Natural killer cell (primary cell): ENCODE results near the gene ITIH3. TPM values are rescaled to one million over a fixed set of nuclear protein-coding genes. Genes with fewer than 3 reads are reported as not detected.
A peak's percentile ranks its signal among the peaks of the same experiment; 100 is the strongest.

Source experiments
- ATAC-seq, 3 donors: fragments of 150-1000 bp in 2 of 3; fragments of 200-7000 bp in 1 of 3; cut with Tn5 transposase; 1 replicate in 1 of 3; 2 replicates in 2 of 3; pipeline ENCODE4 v1.10.0; 2021; ENCODE audit warnings: mild to moderate bottlenecking in 2 of 3, moderate library complexity in 2 of 3
- DNase-seq, 2 donors: peaks; one replicate each; pipeline versions ENCODE4 v3.0.0 to v3.0.0-alpha.2; 2013 to 2021; ENCODE audit warnings: mixed read lengths in 1 of 2
- H3K27ac ChIP-seq: one replicate; pipeline ENCODE4 v1.5.1; 2013; ENCODE audit warnings: mild to moderate bottlenecking, low read length
- H3K27me3 ChIP-seq: one replicate; pipeline ENCODE4 v1.6.1; 2013; ENCODE audit warnings: low read length; ENCODE audit not compliant: control insufficient read depth, insufficient read depth
- H3K36me3 ChIP-seq: one replicate; pipeline ENCODE4 v1.6.1; 2013; ENCODE audit warnings: low read length; ENCODE audit not compliant: control insufficient read depth, insufficient read depth
- H3K4me1 ChIP-seq: one replicate; pipeline ENCODE4 v1.6.1; 2013; ENCODE audit warnings: low read length; ENCODE audit not compliant: control insufficient read depth, insufficient read depth
- H3K4me3 ChIP-seq: one replicate; pipeline ENCODE4 v1.5.1; 2013; ENCODE audit warnings: low read length
- H3K9me3 ChIP-seq: one replicate; pipeline ENCODE4 v1.6.1; 2013; ENCODE audit warnings: low read length; ENCODE audit not compliant: control insufficient read depth, insufficient read depth
- H3K27ac Mint-ChIP-seq, 2 donors: one replicate each; pipeline ENCODE4 v1.8.0; 2022; ENCODE audit warnings: mild to moderate bottlenecking in 2 of 2, mixed read lengths in 2 of 2, moderate library complexity in 1 of 2
- H3K27me3 Mint-ChIP-seq, 2 donors: one replicate each; pipeline ENCODE4 v1.8.0; 2022; ENCODE audit warnings: low read depth in 2 of 2, mixed read lengths in 2 of 2
- H3K36me3 Mint-ChIP-seq: one replicate; pipeline ENCODE4 v1.8.0; 2022; ENCODE audit warnings: mixed read lengths
- H3K4me1 Mint-ChIP-seq, 2 donors: one replicate each; pipeline ENCODE4 v1.8.0; 2022; ENCODE audit warnings: mixed read lengths in 2 of 2
- H3K4me3 Mint-ChIP-seq: one replicate; pipeline ENCODE4 v1.8.0; 2022; ENCODE audit warnings: mild to moderate bottlenecking, moderate library complexity, mixed read lengths
- H3K9me3 Mint-ChIP-seq, 2 donors: one replicate each; pipeline ENCODE4 v1.8.0; 2022; ENCODE audit warnings: mixed read lengths in 2 of 2
- WGBS: methylation state at CpG from one replicate; pipeline ENCODE4 v1.1.7; 2013; ENCODE audit warnings: missing lambda C conversion rate; ENCODE audit not compliant: insufficient coverage; 5-methylcytosine and 5-hydroxymethylcytosine counted together
- intact Hi-C: fragments of 100-400 bp; cut with micrococcal nuclease; formaldehyde crosslinking; loops from one replicate; pipeline ENCODE4 v1.14.2; 2022
- total RNA-seq, 4 donors: library from RNA; stranded (reverse); fragments of 120-200 nt in 1 of 4; gene quantifications; one replicate each; pipeline versions ENCODE4 v1.2.3 to v1.2.4, GENCODE V29; 2013 to 2022
- TF ChIP-seq, protein P1 (sequence below): fragments of 200-600 bp; IDR thresholded peaks from one replicate; pipeline ENCODE4 v1.8.0; 2022; ENCODE audit warnings: antibody characterized with exemption

Gene ITIH3
- total RNA-seq, 3 donors from 2014 or later (not counting 1 experiment from before 2014, with no cell fraction given), result not detected

DNA sequence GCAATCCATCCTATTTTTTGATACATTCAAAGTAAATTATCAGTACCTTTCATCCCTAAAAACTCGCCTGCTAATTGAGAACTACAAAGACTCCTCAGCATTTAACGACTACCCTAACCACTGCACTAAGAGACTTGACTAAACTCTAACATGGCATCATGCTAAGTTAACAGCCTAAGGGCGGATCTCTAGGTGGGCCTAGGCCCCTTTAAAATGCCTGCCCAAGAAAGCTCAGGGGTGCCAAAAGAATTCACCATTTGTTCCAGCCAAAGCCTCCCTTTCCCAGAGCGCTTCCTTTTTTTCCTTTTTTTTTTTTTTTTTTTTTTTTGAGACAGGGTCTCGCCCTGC lies 23.3 kb upstream of the ITIH3 start:
- H3K4me1 ChIP-seq, result peaks cover 15% of the 10 kb centered on the region
- no peaks in the 10 kb centered on the region for H3K36me3 Mint-ChIP-seq
- H3K4me1 Mint-ChIP-seq, result peaks cover 24 to 25% of the 10 kb centered on the region in 2 donors
- DNase-seq (no peak), ATAC-seq (peak in 1 of 3 donors; percentile 6)
- H3K36me3 ChIP-seq, result peaks cover 6% of the 10 kb centered on the region
- H3K27me3 ChIP-seq, result no peaks in the 10 kb centered on the region
- peak overlapping the region; percentile 47 for H3K4me3 ChIP-seq
- intact Hi-C loops, result no loop called here
- H3K9me3 Mint-ChIP-seq, result no peaks in the 10 kb centered on the region
- 72% methylated on average over 5 of the region's 5 CpGs for WGBS
- H3K4me3 Mint-ChIP-seq, result peak overlapping the region; percentile 97
- peak overlapping the region; percentile 90 to 91 for H3K27ac Mint-ChIP-seq
- no peaks in the 10 kb centered on the region for H3K9me3 ChIP-seq
- TF ChIP-seq, protein P1, sequence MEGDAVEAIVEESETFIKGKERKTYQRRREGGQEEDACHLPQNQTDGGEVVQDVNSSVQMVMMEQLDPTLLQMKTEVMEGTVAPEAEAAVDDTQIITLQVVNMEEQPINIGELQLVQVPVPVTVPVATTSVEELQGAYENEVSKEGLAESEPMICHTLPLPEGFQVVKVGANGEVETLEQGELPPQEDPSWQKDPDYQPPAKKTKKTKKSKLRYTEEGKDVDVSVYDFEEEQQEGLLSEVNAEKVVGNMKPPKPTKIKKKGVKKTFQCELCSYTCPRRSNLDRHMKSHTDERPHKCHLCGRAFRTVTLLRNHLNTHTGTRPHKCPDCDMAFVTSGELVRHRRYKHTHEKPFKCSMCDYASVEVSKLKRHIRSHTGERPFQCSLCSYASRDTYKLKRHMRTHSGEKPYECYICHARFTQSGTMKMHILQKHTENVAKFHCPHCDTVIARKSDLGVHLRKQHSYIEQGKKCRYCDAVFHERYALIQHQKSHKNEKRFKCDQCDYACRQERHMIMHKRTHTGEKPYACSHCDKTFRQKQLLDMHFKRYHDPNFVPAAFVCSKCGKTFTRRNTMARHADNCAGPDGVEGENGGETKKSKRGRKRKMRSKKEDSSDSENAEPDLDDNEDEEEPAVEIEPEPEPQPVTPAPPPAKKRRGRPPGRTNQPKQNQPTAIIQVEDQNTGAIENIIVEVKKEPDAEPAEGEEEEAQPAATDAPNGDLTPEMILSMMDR, result no peak
- peak overlapping the region; percentile 50 for H3K27ac ChIP-seq
- no peaks in the 10 kb centered on the region for H3K27me3 Mint-ChIP-seq

DNA sequence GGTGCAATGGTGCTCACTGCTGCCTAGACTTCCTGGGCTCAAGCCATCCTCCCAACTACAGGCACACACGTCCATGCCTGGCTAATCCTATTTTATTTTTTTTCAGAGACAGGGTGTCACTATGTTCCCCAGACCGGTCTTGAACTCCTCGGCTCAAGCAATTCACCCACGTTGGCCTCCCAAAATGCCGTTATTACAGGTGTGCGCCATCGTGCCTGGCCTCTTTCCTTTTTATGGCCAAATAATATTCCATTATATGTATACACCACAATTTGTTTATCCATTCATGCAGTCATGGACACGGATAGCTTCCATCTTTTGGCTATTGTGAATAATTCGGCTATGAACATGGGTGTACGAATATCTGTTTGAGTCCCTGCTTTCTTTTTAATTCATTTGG lies 22.9 kb upstream of the ITIH3 start:
- H3K27me3 ChIP-seq, result no peaks in the 10 kb centered on the region
- H3K4me1 Mint-ChIP-seq, result peaks cover 24 to 25% of the 10 kb centered on the region in 2 donors
- no peak for ATAC-seq
- H3K27me3 Mint-ChIP-seq, result no peaks in the 10 kb centered on the region
- peaks cover 15% of the 10 kb centered on the region for H3K4me1 ChIP-seq
- peak overlapping the region; percentile 90 to 91 for H3K27ac Mint-ChIP-seq
- no peaks in the 10 kb centered on the region for H3K9me3 ChIP-seq
- WGBS, result 96% methylated on average over 10 of the region's 10 CpGs
- TF ChIP-seq, protein P1, result no peak
- H3K9me3 Mint-ChIP-seq, result no peaks in the 10 kb centered on the region
- no peak overlapping the region for H3K4me3 ChIP-seq
- peak overlapping the region; percentile 50 for H3K27ac ChIP-seq
- DNase-seq, result no peak
- peak overlapping the region; percentile 97 for H3K4me3 Mint-ChIP-seq
- no peaks in the 10 kb centered on the region for H3K36me3 Mint-ChIP-seq
- intact Hi-C loops, result no loop called here
- peaks cover 6% of the 10 kb centered on the region for H3K36me3 ChIP-seq

DNA sequence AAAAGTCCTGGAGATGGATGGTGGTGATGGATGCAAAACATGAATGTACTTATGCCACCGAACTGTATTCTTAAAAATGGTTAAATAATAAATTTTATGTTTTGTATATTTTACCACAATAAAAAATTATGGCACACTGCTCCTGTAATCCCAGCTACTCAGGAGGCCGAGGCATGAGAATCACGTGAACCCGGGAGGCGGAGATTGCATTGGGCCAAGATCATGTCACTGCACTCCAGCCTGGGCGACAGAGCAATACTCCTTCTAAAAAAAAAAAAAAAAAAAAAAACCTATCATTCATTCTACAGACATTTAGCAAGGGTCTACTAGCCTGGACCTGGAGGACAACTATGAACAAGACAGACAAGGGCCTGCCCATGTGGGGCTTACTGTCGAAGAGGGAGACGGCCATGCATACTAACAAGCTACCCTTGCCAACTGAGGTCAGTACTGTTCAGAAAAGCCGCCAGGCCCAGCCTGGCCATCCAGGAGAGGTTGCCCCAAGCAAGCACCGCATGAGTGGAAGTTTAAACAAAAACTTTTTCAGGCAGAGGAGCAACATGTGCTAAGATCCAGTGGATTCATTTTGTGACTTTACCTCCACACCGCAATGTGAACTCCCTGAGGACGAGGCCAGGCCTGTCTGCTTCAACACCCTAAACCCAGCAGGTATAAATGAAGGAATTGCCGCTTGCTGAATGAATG lies 21.1 kb upstream of the ITIH3 start:
- no peak overlapping the region for H3K4me3 Mint-ChIP-seq

More for the DNA sequence above, 21.1 kb upstream of the ITIH3 start:
- no peak for DNase-seq
- Histone ChIP-seq H3K27ac (no peak overlapping the region), H3K27me3 (no peaks in the 10 kb centered on the region), H3K36me3 (no peaks in the 10 kb centered on the region), H3K4me3 (no peak overlapping the region), H3K4me1 (peaks cover 22% of the 10 kb centered on the region), H3K9me3 (no peaks in the 10 kb centered on the region)
- H3K9me3 Mint-ChIP-seq, result no peaks in the 10 kb centered on the region
- TF ChIP-seq, protein P1, result no peak
- no peak for ATAC-seq
- H3K4me1 Mint-ChIP-seq, result peaks cover 25 to 29% of the 10 kb centered on the region in 2 donors
- H3K27ac Mint-ChIP-seq, result no peak overlapping the region
- intact Hi-C loops, result no loop called here
- WGBS, result 98% methylated on average over 12 of the region's 13 CpGs
- no peaks in the 10 kb centered on the region for H3K27me3 Mint-ChIP-seq
- no peaks in the 10 kb centered on the region for H3K36me3 Mint-ChIP-seq
